ENCODE results near the gene TPSAB1. TPM values are rescaled to one million over a fixed set of nuclear protein-coding genes. Genes with fewer than 3 reads are reported as not detected.
"Not testable (repeated sequence)": the region's sequence is repeated elsewhere in the genome, so short reads cannot be mapped to it uniquely, and the experiment has no call there.

TPSAB1 gene
- total and polyA plus RNA-seq, 7 donors = 5.1 to 118 (median 14.4) TPM

- intact Hi-C loops (cut with DNase I) = no loop called here
- Histone ChIP-seq H3K27me3 (no peaks in the 10 kb centered on the region), H3K36me3 (peaks cover 3 to 17% (median 11%) of the 10 kb centered on the region in 4 donors), H3K4me3 (no peak within 1 kb of the TSS), H3K9me3 (no peaks in the 10 kb centered on the region), H3K27ac (peak within 1 kb of the TSS; percentile 11 to 76 (median 70)), H3K4me1 (peaks cover 0 to 25% (median 16%) of the 10 kb centered on the region in 4 donors)
- DNase-seq = no peak
- TF ChIP-seq POLR2A (IDR thresholded peaks at IDR 0.05) (no peak), EP300 (IDR thresholded peaks at IDR 0.05) (no peak), CTCF (IDR thresholded peaks at IDR 0.05) (no peak), POLR2AphosphoS5 (IDR thresholded peaks at IDR 0.05) (peak in 3 of 4 donors; percentile 24 to 62 (median 50))
- 24 to 55% methylated on average over 10 of the region's 10 CpGs for WGBS, 2 donors
These were observed 15.5 kb upstream of the TPSAB1 start, which contains the start of gene TPSG1 for GRCh38 chr16:1225051-1225451. TSS of gene TPSG1 (minus strand) at chr16:1225268. CDS start at chr16:1225252, 16 bp downstream.

- DNase-seq = peak; percentile 71
- H3K9me3 ChIP-seq; intact Hi-C loops (cut with DNase I); H3K27me3 ChIP-seq; H3K36me3 ChIP-seq; H3K4me3 ChIP-seq: not testable (repeated sequence)
- H3K27ac ChIP-seq = peak overlapping the region; percentile 11 to 76 (median 70)
- H3K4me1 ChIP-seq = peaks cover 0 to 19% (median 16%) of the 10 kb centered on the region in 4 donors
- WGBS, 2 donors = 49 to 63% methylated on average over 24 of the region's 24 CpGs
- peak in 2 of 4 donors; percentile 63 to 74 for TF ChIP-seq POLR2AphosphoS5 (IDR thresholded peaks at IDR 0.05)
These were observed 14.7 kb upstream of the TPSAB1 start for GRCh38 chr16:1225728-1226311.

GRCh38 chr16:1226692-1227091 is 13.8 kb upstream of the TPSAB1 start:
- intact Hi-C loops (cut with DNase I); H3K9me3 ChIP-seq; H3K4me3 ChIP-seq; H3K27me3 ChIP-seq; H3K36me3 ChIP-seq; H3K27ac ChIP-seq: not testable (repeated sequence)
- WGBS, 2 donors = 54 to 65% methylated on average over 14 of the region's 14 CpGs
- peak; percentile 64 for DNase-seq
- peaks cover 0 to 19% (median 15%) of the 10 kb centered on the region in 4 donors for H3K4me1 ChIP-seq
- peak in 2 of 4 donors; percentile 48 to 58 for TF ChIP-seq POLR2AphosphoS5 (IDR thresholded peaks at IDR 0.05)

GRCh38 chr16:1228227-1228626 is 12.3 kb upstream of the TPSAB1 start:
- peaks cover 0 to 19% (median 15%) of the 10 kb centered on the region in 4 donors for H3K4me1 ChIP-seq
- 75 to 76% methylated on average over 7 of the region's 7 CpGs for WGBS, 2 donors
- H3K36me3 ChIP-seq; H3K4me3 ChIP-seq; H3K9me3 ChIP-seq; H3K27me3 ChIP-seq; H3K27ac ChIP-seq; intact Hi-C loops (cut with DNase I): not testable (repeated sequence)
- TF ChIP-seq POLR2AphosphoS5 (IDR thresholded peaks at IDR 0.05) = peak in 1 of 4 donors; percentile 32
- DNase-seq = peak; percentile 64

DNA sequence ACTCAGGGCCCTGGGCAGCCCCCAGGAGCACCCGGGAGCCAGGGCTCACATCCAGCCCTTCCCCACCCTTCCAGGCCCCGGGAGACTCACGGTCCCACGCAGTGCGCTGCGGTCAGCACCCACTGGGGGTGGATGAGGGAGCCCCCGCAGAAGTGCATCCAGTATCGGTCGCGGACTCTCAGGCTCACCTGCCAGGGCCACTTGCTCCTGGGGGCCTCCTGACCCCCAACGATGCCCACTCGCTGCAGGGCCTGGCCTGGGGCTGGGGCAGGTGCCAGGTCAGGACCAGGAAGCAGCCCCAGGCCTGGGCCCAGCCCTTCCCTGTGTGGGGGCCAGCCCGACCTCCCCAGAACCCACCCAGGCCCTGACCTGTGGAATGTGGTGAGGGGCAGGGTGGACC is 11.0 kb upstream of the TPSAB1 start:
- H3K4me3 ChIP-seq; H3K9me3 ChIP-seq; H3K27me3 ChIP-seq; H3K27ac ChIP-seq; intact Hi-C loops (cut with DNase I); H3K36me3 ChIP-seq: not testable (repeated sequence)
- peaks cover 0 to 19% (median 14%) of the 10 kb centered on the region in 4 donors for H3K4me1 ChIP-seq
- 88% methylated on average over 10 to 12 of the region's 13 CpGs for WGBS, 2 donors
- peak; percentile 14 for DNase-seq

- peaks cover 0 to 17% (median 11%) of the 10 kb centered on the region in 4 donors for H3K4me1 ChIP-seq
- 76% methylated on average over 4 to 5 of the region's 11 CpGs for WGBS, 2 donors
- H3K9me3 ChIP-seq; DNase-seq; H3K36me3 ChIP-seq; intact Hi-C loops (cut with DNase I); H3K27me3 ChIP-seq; H3K4me3 ChIP-seq; H3K27ac ChIP-seq: not testable (repeated sequence)
These were observed 10.4 kb upstream of the TPSAB1 start, which contains the start of gene TPSB2 for GRCh38 chr16:1230084-1230470. TSS of gene TPSB2 (minus strand) at chr16:1230184. CDS start at chr16:1229951, 233 bp downstream.

GRCh38 chr16:1230471-1231212 is 9.9 kb upstream of the TPSAB1 start:
- H3K36me3 ChIP-seq; intact Hi-C loops (cut with DNase I); H3K27me3 ChIP-seq; H3K4me3 ChIP-seq; H3K9me3 ChIP-seq; H3K27ac ChIP-seq: not testable (repeated sequence)
- 80 to 87% methylated on average over 17 of the region's 17 CpGs for WGBS, 2 donors
- peak in 1 of 4 donors; percentile 8 for TF ChIP-seq POLR2AphosphoS5 (IDR thresholded peaks at IDR 0.05)
- peaks cover 0 to 11% (median 7%) of the 10 kb centered on the region in 4 donors for H3K4me1 ChIP-seq
- peak; percentile 55 for DNase-seq

- H3K27ac ChIP-seq; H3K36me3 ChIP-seq; H3K4me1 ChIP-seq; H3K9me3 ChIP-seq; H3K27me3 ChIP-seq; H3K4me3 ChIP-seq; intact Hi-C loops (cut with DNase I): not testable (repeated sequence)
- WGBS, 2 donors = 78 to 86% methylated on average over 7 of the region's 7 CpGs
- peak; percentile 39 for DNase-seq
These were observed 9.2 kb upstream of the TPSAB1 start for GRCh38 chr16:1231301-1231700.

DNA sequence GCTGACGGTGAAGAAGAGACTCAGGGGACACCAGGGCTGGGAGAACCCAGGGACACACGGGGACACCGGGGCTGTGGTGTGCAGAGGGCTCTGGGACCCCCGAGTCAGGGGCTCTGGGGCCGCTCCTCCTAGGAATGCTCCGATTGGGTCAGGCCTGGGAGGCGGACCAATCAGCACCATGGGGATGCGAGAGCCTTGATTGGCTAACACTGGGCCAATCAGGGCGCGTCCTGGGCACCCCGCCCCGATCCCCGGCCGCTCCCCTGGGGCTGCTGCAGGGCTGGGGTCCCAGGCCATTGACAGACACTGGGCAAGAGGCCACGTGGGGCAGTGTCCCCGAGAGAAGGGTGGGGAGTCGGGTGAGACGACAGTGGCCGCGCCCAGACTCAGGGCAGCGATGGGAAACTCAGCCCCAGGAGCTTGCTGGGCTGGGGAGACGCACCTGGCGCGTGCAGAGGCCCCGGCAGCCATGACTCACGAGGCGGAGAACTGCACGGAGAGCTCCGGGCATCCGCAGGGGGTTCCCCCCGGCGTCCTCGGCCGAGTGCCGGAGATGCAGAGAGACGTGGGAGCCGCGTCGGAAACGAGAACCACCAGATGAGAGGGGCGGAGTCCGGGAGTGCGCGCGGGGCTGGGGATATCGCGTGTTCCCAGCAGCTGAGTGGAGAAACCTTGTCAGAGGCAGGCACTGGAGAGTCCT is 8.3 kb upstream of the TPSAB1 start:
- H3K27ac ChIP-seq; H3K9me3 ChIP-seq; H3K27me3 ChIP-seq; H3K36me3 ChIP-seq; H3K4me3 ChIP-seq; intact Hi-C loops (cut with DNase I); H3K4me1 ChIP-seq; DNase-seq: not testable (repeated sequence)
- whole genome bisulfite sequencing, 2 donors = no CpG with 5 or more reads among the region's 47 CpGs

DNA sequence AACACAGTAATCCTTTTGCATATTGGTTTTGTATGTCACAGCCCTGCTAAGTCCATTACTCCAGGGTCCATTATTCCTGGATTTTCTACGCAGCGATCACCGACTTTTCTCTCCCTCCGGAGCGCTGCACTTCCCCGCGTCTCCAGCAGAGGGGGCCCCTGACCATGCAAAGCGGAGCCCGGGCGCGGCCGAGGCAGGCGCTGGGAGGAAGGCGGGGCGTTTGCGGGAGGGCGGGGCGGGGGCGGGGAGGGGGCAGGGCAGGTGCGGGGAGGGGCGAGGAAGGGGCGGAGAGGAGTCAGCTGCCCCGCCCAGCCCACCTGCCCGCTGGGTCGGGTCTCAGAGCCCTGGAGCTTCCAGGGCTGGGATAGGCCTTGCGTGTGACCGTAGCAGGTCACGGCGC is 3.8 kb upstream of the TPSAB1 start:
- H3K36me3 ChIP-seq; H3K9me3 ChIP-seq; H3K4me3 ChIP-seq; H3K27ac ChIP-seq; H3K27me3 ChIP-seq; intact Hi-C loops (cut with DNase I); DNase-seq; H3K4me1 ChIP-seq: not testable (repeated sequence)
- WGBS, 2 donors = no CpG with 5 or more reads among the region's 29 CpGs
